Astrocyte of the spinal cord (primary cell): ENCODE results near the gene SNAPC4.
A peak's percentile ranks its signal among the peaks of the same experiment; 100 is the strongest.

Experiments
- DNase-seq: peaks from one replicate; pipeline ENCODE4 v3.0.0; 2011; ENCODE audit warnings: low read depth, low spot score
- H3K4me3 ChIP-seq: 2 replicates; pipeline ENCODE4 v1.5.1; 2011; ENCODE audit warnings: low read depth, mild to moderate bottlenecking, low read length, moderate library complexity
- in situ Hi-C: cut with HindIII; loops from 2 replicates; pipeline ENCODE4 v1.10.0; 2017; ENCODE audit warnings: low sequenced_read_pairs
- TF ChIP-seq, protein P1 (sequence below): IDR thresholded peaks from 2 replicates; pipeline ENCODE4 v1.5.1; 2012; ENCODE audit warnings: low read depth, mild to moderate bottlenecking, low read length, inconsistent platforms

SNAPC4 gene

DNA sequence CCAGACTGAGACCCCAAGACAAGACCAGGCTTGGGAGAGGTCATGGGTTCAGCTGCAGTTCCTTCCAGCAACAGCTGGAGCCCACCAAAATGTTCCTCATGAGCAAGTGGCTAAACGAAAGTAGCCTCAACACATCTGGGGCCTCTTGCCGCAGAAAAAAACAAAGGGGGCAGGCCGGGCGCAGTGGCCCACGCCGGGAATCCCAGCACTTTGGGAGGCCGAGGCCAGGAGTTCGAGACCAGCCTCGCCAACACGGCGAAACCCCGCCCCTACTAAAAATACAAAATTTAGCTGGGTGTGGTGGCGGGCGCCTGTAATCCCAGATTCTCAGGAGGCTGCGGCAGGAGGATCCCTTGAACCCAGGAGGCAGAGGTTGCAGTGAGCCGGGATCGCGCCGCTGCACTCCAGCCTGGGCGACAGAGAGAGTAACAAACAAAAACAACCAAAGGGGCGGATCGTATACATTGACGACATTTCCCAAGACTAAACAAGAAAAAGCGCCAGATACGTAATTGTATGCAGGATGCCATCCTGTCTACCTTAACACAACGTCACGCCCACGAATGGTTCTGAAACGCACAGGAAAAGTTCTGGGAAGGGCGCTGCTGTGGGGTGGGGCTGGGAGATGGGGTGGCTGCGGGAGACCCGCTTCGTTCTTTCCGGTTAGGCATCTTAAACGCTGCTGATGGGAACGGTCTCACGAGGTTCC is 38.0 kb upstream of the SNAPC4 start:
- peak; percentile 16 for DNase-seq
- TF ChIP-seq, protein P1, sequence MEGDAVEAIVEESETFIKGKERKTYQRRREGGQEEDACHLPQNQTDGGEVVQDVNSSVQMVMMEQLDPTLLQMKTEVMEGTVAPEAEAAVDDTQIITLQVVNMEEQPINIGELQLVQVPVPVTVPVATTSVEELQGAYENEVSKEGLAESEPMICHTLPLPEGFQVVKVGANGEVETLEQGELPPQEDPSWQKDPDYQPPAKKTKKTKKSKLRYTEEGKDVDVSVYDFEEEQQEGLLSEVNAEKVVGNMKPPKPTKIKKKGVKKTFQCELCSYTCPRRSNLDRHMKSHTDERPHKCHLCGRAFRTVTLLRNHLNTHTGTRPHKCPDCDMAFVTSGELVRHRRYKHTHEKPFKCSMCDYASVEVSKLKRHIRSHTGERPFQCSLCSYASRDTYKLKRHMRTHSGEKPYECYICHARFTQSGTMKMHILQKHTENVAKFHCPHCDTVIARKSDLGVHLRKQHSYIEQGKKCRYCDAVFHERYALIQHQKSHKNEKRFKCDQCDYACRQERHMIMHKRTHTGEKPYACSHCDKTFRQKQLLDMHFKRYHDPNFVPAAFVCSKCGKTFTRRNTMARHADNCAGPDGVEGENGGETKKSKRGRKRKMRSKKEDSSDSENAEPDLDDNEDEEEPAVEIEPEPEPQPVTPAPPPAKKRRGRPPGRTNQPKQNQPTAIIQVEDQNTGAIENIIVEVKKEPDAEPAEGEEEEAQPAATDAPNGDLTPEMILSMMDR: no peak
- in situ Hi-C loops: no loop called here

DNA sequence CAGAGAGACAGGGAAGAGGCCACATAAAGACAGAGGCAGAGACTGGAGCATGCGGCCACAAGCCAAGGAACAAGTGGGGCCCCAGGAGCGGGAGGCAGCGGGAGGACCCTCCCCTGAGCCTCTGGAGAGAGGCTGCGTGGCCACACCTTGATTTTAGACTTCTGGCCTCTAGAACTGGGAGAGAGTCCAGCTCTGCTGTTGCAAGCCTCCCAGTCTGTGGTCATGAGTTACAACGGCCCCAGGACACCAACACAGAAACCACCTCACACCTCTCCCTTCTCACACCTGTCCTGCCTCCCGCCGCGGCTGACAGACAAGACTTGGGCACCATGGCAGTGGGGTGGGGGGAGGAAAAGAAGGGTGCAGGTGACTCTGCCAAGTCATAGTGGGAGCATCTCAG is 37.5 kb upstream of the SNAPC4 start:
- DNase-seq: peak; percentile 23
- in situ Hi-C loops: no loop called here
- TF ChIP-seq, protein P1: no peak
- H3K4me3 ChIP-seq: peak overlapping the region; percentile 69

More for the DNA sequence above, 38.0 kb upstream of the SNAPC4 start:
- peak overlapping the region; percentile 69 for H3K4me3 ChIP-seq

DNA sequence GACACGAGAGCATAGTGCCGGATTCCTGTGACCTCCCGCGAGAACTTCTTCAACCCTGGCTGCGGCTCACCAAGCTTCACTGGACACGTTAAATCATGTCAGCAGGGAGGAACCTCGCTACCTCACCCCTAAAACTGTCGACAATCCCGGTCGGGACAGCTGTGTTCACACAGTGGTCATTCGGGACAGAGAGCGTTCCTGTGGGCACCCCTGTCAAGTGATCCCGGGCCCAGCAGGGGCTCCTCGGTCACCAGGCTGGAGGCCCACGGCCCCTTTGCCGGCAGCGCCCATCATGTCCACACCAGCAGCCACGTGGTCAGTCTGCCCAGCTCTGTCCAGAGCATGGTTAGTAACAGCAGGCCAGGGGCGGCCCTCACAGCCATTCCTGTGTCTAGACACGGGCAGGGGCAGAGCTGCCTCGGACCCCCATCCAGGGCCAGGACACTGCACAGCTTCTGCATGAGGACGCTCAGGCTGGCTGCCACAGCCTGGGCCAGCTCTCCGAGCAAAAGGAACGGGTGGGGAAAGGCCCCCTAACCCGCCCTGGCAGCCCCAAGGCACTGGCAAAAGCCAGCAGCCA is 36.2 kb upstream of the SNAPC4 start:
- TF ChIP-seq, protein P1: no peak
- no peak overlapping the region for H3K4me3 ChIP-seq
- in situ Hi-C loops: no loop called here
- no peak for DNase-seq

DNA sequence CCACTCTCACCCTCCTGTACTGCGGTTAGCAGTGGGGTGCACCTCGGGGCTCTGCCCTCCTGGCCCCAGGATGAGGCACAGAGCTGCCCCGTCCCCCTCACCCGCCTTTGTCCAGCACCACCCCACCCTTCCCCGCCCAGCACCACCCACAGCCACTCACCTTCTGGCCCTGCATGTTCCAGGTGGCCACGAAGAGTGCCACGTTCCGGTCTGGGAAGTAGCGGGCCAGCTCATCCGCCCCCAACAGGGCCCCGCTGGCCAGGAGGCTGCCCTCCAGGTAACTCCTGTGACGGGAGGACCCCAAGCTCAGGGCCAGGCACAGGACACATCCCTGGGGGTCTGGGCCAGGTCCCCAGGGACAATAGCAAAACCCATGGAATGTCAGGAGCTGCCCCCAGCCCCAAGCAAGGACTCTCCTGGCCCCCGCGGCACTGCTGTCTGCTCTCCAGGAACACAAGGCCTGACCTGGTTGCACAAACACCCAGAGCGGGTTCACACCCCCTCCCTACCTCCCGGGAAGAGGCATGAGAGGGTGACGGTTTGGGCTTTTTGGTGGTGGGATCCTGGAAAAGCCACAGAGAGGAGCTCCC is 34.7 kb upstream of the SNAPC4 start:
- DNase-seq: no peak
- TF ChIP-seq, protein P1: no peak
- no peak overlapping the region for H3K4me3 ChIP-seq
- in situ Hi-C loops: no loop called here

DNA sequence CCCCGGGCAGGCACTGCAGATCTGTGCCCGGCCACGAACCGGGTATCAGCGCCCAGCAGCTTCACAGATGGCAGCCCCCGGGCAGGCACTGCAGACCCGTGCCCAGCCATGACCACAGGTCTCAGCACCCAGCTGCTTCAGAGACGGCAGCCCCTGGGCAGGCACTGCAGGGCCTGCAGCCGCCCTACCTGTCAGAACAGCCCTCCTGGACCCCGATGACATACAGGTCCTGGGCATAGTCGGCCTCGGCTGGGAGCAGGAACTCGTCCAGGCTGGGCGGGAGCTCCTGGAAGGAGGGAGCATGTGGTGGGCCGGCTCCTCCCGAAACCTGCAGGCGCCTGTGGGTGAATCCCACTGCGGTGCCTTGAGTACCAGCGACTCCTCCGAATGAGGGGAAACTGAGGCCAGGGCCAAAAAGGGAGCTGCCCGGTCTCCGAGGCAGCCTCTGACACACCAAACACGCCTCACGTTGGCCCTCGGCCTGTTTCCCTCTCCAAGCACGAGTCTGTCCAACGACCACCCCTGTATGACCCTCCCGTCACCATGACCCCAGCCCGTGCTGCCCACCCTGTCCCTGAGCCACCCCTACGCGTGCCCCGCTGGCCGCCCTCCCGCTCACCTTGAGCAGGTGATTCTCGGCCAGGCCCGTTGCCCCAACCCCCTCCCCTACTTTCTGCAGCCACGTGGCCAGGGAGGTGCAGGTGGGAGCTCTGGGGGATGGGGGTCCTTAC is 34.0 kb upstream of the SNAPC4 start:
- H3K4me3 ChIP-seq: no peak overlapping the region
- in situ Hi-C loops: no loop called here
- TF ChIP-seq, protein P1: no peak
- no peak for DNase-seq

DNA sequence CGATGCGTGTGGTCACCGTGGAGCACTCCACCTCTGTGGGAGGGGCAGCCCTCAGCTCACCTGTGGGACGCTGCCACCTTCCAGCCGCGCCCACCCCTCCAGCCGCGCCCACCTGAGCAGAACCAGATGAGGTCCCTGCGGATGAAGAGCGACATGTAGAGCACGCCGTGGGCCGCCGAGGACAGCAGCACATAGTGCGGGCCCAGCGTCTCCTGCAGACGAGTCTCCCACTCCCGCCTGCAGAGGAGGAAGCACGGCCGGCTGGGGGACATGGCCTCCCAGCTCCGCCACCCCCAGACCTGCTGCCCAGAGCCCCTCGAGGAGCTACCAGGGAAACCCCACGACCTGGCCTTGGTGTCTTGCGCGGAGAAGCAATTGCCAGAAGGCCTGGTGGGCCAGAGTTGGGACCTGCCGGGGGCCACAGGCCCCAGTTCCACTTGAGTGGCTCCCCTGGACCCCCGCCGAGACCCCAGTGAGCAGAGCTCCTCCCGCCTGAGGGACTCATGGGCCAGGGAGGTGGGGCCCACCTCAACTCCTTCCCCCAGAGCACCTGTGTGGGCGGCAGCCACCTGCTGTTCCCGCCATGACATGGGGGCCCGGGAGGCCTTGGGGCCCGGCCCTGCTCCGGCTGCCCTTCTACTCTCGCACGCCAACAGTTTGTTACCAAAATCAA is 33.2 kb upstream of the SNAPC4 start:
- no peak for DNase-seq
- TF ChIP-seq, protein P1: no peak
- no peak overlapping the region for H3K4me3 ChIP-seq
- in situ Hi-C loops: no loop called here
